ENCODE data around the gene FUT7. TPM values are rescaled to one million over a fixed set of nuclear protein-coding genes. Genes with fewer than 3 reads are reported as not detected.
A peak's percentile ranks its signal among the peaks of the same experiment; 100 is the strongest.

The FUT7 gene
- total and polyA plus RNA-seq, 9 of the 15 experiments (the other 6 are each of a cell fraction or from before 2014, with no cell fraction given): not detected

DNA sequence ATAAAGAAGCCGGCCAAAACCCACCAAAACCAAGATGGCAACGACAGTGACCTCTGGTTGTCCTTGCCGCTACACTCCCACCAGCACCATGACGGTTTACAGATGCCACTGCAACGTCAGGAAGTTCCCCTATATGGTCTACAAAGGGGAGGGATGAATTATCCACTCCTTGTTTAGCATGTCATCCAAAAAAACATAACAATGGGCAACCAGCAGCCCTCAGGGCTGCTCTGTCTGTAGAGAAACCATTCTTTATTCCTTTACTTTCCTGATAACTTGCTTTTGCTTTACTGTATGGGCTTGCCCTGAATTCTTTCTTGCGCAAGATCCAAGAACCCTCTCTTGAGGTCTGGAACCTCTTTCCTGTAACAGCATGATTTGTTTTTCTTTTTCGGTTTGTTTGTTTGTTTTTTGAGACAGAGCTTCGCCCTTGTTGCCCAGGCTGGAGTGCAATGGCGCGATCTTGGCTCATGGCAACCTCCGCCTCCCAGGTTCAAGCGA is 43.4 kb upstream of the FUT7 start:
- Histone ChIP-seq H3K4me3 (no peak overlapping the region), H3K4me2 (ENCODE audit: insufficient read depth, low read length) (no peak overlapping the region), H3K79me2 (ENCODE audit: control insufficient read depth, insufficient read depth, low read length) (peaks cover 8% of the 10 kb centered on the region; the same call in 2 of the 3 replicates), H3K36me3 (ENCODE audit: control insufficient read depth, insufficient read depth, low read length) (peaks cover 8% of the 10 kb centered on the region; the same call in 1 of the 3 replicates), H3K9me1 (ENCODE audit: control insufficient read depth, insufficient read depth, low read length) (no peaks in the 10 kb centered on the region), H2AFZ (ENCODE audit: low read depth, low read length) (peak overlapping the region; percentile 92), H3K4me1 (replicated peaks in 1 of 2; ENCODE audit: control insufficient read depth in 2 of 2, insufficient read depth in 2 of 2, low read length in 2 of 2) (peaks cover 24 to 73% of the 10 kb centered on the region in 2 experiments), H3K27ac (ENCODE audit: extremely low read depth, low read depth, low read length) (peak overlapping the region; percentile 82), H3K9ac (ENCODE audit: insufficient read depth in 1 of 2, low read depth in 2 of 2, low read length in 2 of 2) (peak overlapping the region in 1 of 2 experiments; percentile 51; a peak in 2 of 4 replicates), H3K27me3 (ENCODE audit: control insufficient read depth in 2 of 2, insufficient read depth in 2 of 2, low read length in 2 of 2) (no peaks in the 10 kb centered on the region), H3K9me3 (replicated peaks; ENCODE audit: control insufficient read depth, insufficient read depth, low read depth, low read length) (no peaks in the 10 kb centered on the region), H4K20me1 (replicated peaks; ENCODE audit: control insufficient read depth, insufficient read depth, low read length) (no peaks in the 10 kb centered on the region)
- DNase-seq (ENCODE audit: extremely low read depth in 1 of 4, low spot score in 3 of 4): peak in 1 of 4 experiments; percentile 43
- CTCF ChIA-PET (ENCODE audit: low intra/inter-chr PET ratio): no interaction called here
- in situ Hi-C loops (cut with MboI) (no loop called here), intact Hi-C loops (cut with micrococcal nuclease) (no loop called here)
- 49% methylated on average over 9 of the region's 12 CpGs for WGBS (ENCODE audit: insufficient coverage, low coverage, missing lambda C conversion rate)
- no TSS peak for BruUV-seq (replicated peaks)
- FAIRE-seq: peak; percentile 79
- ATAC-seq: no peak
- POLR2A ChIA-PET: interaction anchor here (0.6 to 1.3 kb wide), 4 partner anchors 8 to 11 kb away, joined by 3 to 4 read pairs (median 3); partner anchors contain the start of gene MAN1B1
- TF ChIP-seq E2F3 (CRISPR knock-in tag; IDR thresholded peaks at IDR 0.05) (no peak), ZNF175 (CRISPR knock-in tag; IDR thresholded peaks at IDR 0.05; ENCODE audit: low read depth) (peak; percentile 87; the same call in 1 of the 2 replicates), ZNF830 (CRISPR knock-in tag; IDR thresholded peaks at IDR 0.05) (no peak), ZNF644 (tag; IDR thresholded peaks at IDR 0.05; ENCODE audit: low read depth) (peak; percentile 95), ZNF740 (CRISPR knock-in tag; IDR thresholded peaks at IDR 0.05) (no peak), ZNF740 (tag; IDR thresholded peaks at IDR 0.05) (peak in 1 of 2 experiments; percentile 15; a peak in 2 of 4 replicates), MAZ (CRISPR knock-in tag; conservative IDR thresholded peaks at IDR 0.05 in 1 of 2, IDR thresholded peaks at IDR 0.05 in 1 of 2) (no peak; a peak in 1 of 4 replicates), MED1 (CRISPR knock-in tag; IDR thresholded peaks at IDR 0.05; ENCODE audit: borderline replicate concordance) (no peak), ATF1 (CRISPR knock-in tag; IDR thresholded peaks at IDR 0.05) (no peak), ATF1 (tag; IDR thresholded peaks at IDR 0.05) (0 out of 2 replicates have a peak, but pooled peaks have one; percentile 61), KDM4B (IDR thresholded peaks at IDR 0.05; ENCODE audit: borderline replicate concordance in 2 of 2, low read depth in 1 of 2) (no peak), BMI1 (IDR thresholded peaks at IDR 0.05; ENCODE audit: low read length) (no peak), GTF2A2 (tag; IDR thresholded peaks at IDR 0.05) (peak; percentile 54; the same call in 1 of the 2 replicates), SMAD4 (CRISPR knock-in tag; conservative IDR thresholded peaks at IDR 0.05) (0 out of 2 replicates have a peak, but pooled peaks have one; percentile 11), ZNF589 (CRISPR knock-in tag; IDR thresholded peaks at IDR 0.05; ENCODE audit: low read depth) (peak; percentile 16), CHCHD3 (CRISPR knock-in tag; IDR thresholded peaks at IDR 0.05) (no peak), ZNF124 (CRISPR knock-in tag; IDR thresholded peaks at IDR 0.05) (no peak), ID3 (CRISPR knock-in tag; IDR thresholded peaks at IDR 0.05) (no peak), ID3 (tag; IDR thresholded peaks at IDR 0.05) (peak; percentile 92; the same call in 1 of the 2 replicates), ZNF696 (CRISPR knock-in tag; conservative IDR thresholded peaks at IDR 0.05) (no peak), NR2C2 (CRISPR knock-in tag; IDR thresholded peaks at IDR 0.05) (no peak), NR2C2 (tag; IDR thresholded peaks at IDR 0.05) (peak; percentile 61; the same call in 1 of the 2 replicates)
